K562 (cell line): ENCODE data around the gene RAVER2. TPM values are rescaled to one million over a fixed set of nuclear protein-coding genes. Genes with fewer than 3 reads are reported as not detected.

ENCODE experiments used
- ATAC-seq: fragments of 200-7000 bp; cut with Tn5 transposase; 3 replicates; pipeline ENCODE4 v1.9.1; 2020; ENCODE audit warnings: moderate library complexity
- BruUV-seq: library from RNA; stranded (reverse); fragments of 400-500 nt; replicated peaks from 2 replicates; lab custom pipeline; 2021; lab: Mats Ljungman, UMichigan
- CTCF ChIA-PET: fragments of 300-600 bp; formaldehyde crosslinking; extraction: SDS; loops from one replicate; lab custom pipeline; 2021; ENCODE audit warnings: low intra/inter-chr PET ratio; lab: Yijun Ruan, JAX
- POLR2A ChIA-PET: fragments of 300-600, 350-650 bp; sonication (Branson Sonifier 250); formaldehyde crosslinking; extraction: SDS; loops from one replicate; lab custom pipeline; 2021; ENCODE audit warnings: antibody characterized with exemption, inconsistent platforms; lab: Yijun Ruan, JAX
- DNase-seq, 4 experiments: peaks; one replicate each; pipeline versions ENCODE4 v3.0.0 to v3.0.0-alpha.2; 2011 to 2018; ENCODE audit warnings: low spot score in 3 of 4, mixed read lengths in 3 of 4; ENCODE audit errors: extremely low read depth in 1 of 4
- FAIRE-seq: peaks from 2 replicates; lab custom pipeline; 2011; peaks lifted over from hg19 to GRCh38; lab: Jason Lieb, UNC
- H2AFZ ChIP-seq: 2 replicates; pipeline ENCODE4 v1.6.0; 2011; ENCODE audit warnings: low read depth, low read length, control low read depth, inconsistent platforms
- H3K27ac ChIP-seq: fragments of 200-600 bp; 3 replicates; pipeline ENCODE4 v1.8.0; 2011; ENCODE audit warnings: low read depth, mild to moderate bottlenecking, control low read depth, inconsistent platforms, low read length, moderate library complexity, mixed read lengths; ENCODE audit errors: extremely low read depth
- H3K27me3 ChIP-seq, 2 experiments: fragments of 300-600 bp in 1 of 2; 2 replicates in 1 of 2; 3 replicates in 1 of 2; pipeline versions ENCODE4 v1.6.0 to v1.8.0; 2011; ENCODE audit warnings: inconsistent platforms in 2 of 2, low read length in 2 of 2, mild to moderate bottlenecking in 1 of 2, mixed read lengths in 1 of 2, moderate library complexity in 1 of 2; ENCODE audit not compliant: control insufficient read depth in 2 of 2, insufficient read depth in 2 of 2
- H3K36me3 ChIP-seq: fragments of 300-600 bp; 3 replicates; pipeline ENCODE4 v1.8.0; 2011; ENCODE audit warnings: mild to moderate bottlenecking, low read length, inconsistent platforms; ENCODE audit not compliant: control insufficient read depth, insufficient read depth
- H3K4me1 ChIP-seq, 2 experiments: fragments of 200-600 bp in 1 of 2; replicated peaks in 1 of 2; 2 replicates in 1 of 2; 3 replicates in 1 of 2; pipeline versions ENCODE4 v1.5.1 to v1.8.0; 2011; ENCODE audit warnings: inconsistent platforms in 2 of 2, low read length in 2 of 2, mild to moderate bottlenecking in 1 of 2, mixed read lengths in 1 of 2, moderate library complexity in 1 of 2; ENCODE audit not compliant: control insufficient read depth in 2 of 2, insufficient read depth in 2 of 2
- H3K4me2 ChIP-seq: 2 replicates; pipeline ENCODE4 v1.6.1; 2011; ENCODE audit warnings: low read length, control low read depth, inconsistent platforms, mixed read lengths; ENCODE audit not compliant: insufficient read depth
- H3K4me3 ChIP-seq: fragments of 200-600 bp; sonication (generic), shearing (Covaris generic); 2 replicates; pipeline ENCODE4 v1.5.1; 2016; ENCODE audit warnings: control low read depth, inconsistent platforms
- H3K79me2 ChIP-seq: fragments of 200-600 bp; 3 replicates; pipeline ENCODE4 v1.8.0; 2011; ENCODE audit warnings: low read length, inconsistent platforms; ENCODE audit not compliant: control insufficient read depth, insufficient read depth
- H3K9ac ChIP-seq, 2 experiments: 2 replicates each; pipeline versions ENCODE4 v1.6.0 to v1.6.1; 2011; ENCODE audit warnings: low read depth in 2 of 2, low read length in 2 of 2, control low read depth in 1 of 2, inconsistent platforms in 1 of 2, mild to moderate bottlenecking in 1 of 2, mixed read lengths in 1 of 2; ENCODE audit not compliant: insufficient read depth in 1 of 2
- H3K9me1 ChIP-seq: one replicate; pipeline ENCODE4 v1.6.0; 2011; ENCODE audit warnings: inconsistent platforms, mild to moderate bottlenecking, low read length, moderate library complexity; ENCODE audit not compliant: control insufficient read depth, insufficient read depth
- H3K9me3 ChIP-seq: replicated peaks from 2 replicates; pipeline ENCODE4 v1.5.1; 2011; ENCODE audit warnings: low read depth, low read length, inconsistent platforms; ENCODE audit not compliant: control insufficient read depth, insufficient read depth
- H4K20me1 ChIP-seq: replicated peaks from 2 replicates; pipeline ENCODE4 v1.6.1; 2011; ENCODE audit warnings: low read length, inconsistent platforms, mixed read lengths; ENCODE audit not compliant: control insufficient read depth, insufficient read depth
- DMBX1 ChIP-seq: fragments of 250-450 bp; sonication (Bioruptor Pico); IDR thresholded peaks from 2 replicates; pipeline ENCODE4 v1.8.0; 2022; ENCODE audit warnings: inconsistent platforms, mild to moderate bottlenecking, moderate library complexity, borderline replicate concordance
- GABPB2 ChIP-seq: fragments of 250-450 bp; sonication (Bioruptor Pico); conservative IDR thresholded peaks from 2 replicates; pipeline ENCODE4 v1.5.1; 2021; ENCODE audit warnings: mild to moderate bottlenecking
- JUN ChIP-seq, 2 experiments: sonication (generic) in 1 of 2; formaldehyde crosslinking in 1 of 2; IDR thresholded peaks; 2 replicates each; pipeline versions ENCODE4 v1.6.1 to v1.8.0; 2012 to 2022; ENCODE audit warnings: borderline replicate concordance in 2 of 2, mild to moderate bottlenecking in 2 of 2, improper control_type of control experiment in 1 of 2, low read depth in 1 of 2, low read length in 1 of 2, missing genetic modification reagents in 1 of 2
- NELFE ChIP-seq: IDR thresholded peaks from 2 replicates; pipeline ENCODE4 v1.6.1; 2011; ENCODE audit warnings: mild to moderate bottlenecking; ENCODE audit not compliant: insufficient read depth, insufficient read length
- NR3C1 ChIP-seq: sonication (generic); formaldehyde crosslinking; IDR thresholded peaks from 2 replicates; pipeline ENCODE4 v1.8.1; 2022; ENCODE audit warnings: missing genetic modification reagents
- POLR2G ChIP-seq: fragments of 200-400 bp; formaldehyde crosslinking; IDR thresholded peaks from 2 replicates; pipeline ENCODE4 v1.6.1; 2017; ENCODE audit warnings: low read depth, mild to moderate bottlenecking, antibody characterized with exemption, low read length, moderate library complexity
- SAFB ChIP-seq: fragments of 200-400 bp; formaldehyde crosslinking; IDR thresholded peaks from 2 replicates; pipeline ENCODE4 v1.6.1; 2017; ENCODE audit warnings: low read depth, low read length, borderline replicate concordance
- TEAD1 ChIP-seq, 2 experiments: fragments of 450-650 bp in 1 of 2; sonication (generic) in 1 of 2; formaldehyde crosslinking; IDR thresholded peaks; 2 replicates each; pipeline versions ENCODE4 v1.4.0 to v1.8.0; 2020 to 2022; ENCODE audit warnings: mild to moderate bottlenecking in 2 of 2, missing genetic modification reagents in 1 of 2
- ZNF143 ChIP-seq: sonication (generic); formaldehyde crosslinking; IDR thresholded peaks from 2 replicates; pipeline ENCODE4 v1.9.0; 2022; ENCODE audit warnings: mild to moderate bottlenecking, missing genetic modification reagents
- ZNF184 ChIP-seq: sonication (generic); formaldehyde crosslinking; IDR thresholded peaks from 2 replicates; pipeline ENCODE4 v1.5.0; 2020; ENCODE audit warnings: missing genetic modification reagents
- ZSCAN32 ChIP-seq: fragments of 450-650 bp; formaldehyde crosslinking; IDR thresholded peaks from 2 replicates; pipeline ENCODE4 v1.4.0; 2020; ENCODE audit warnings: mild to moderate bottlenecking, moderate library complexity
- WGBS: fragments of 100-300 bp; shearing (Covaris generic); methylation state at CpG from one replicate; pipeline ENCODE4 v1.1.6; 2016; ENCODE audit warnings: low coverage, mixed read lengths; ENCODE audit not compliant: insufficient coverage; ENCODE audit errors: missing lambda C conversion rate; 5-methylcytosine and 5-hydroxymethylcytosine counted together
- in situ Hi-C: fragments of 300-500 bp; cut with MboI; formaldehyde crosslinking; loops from 4 replicates; pipeline ENCODE4 v1.15.0; 2018; ENCODE audit warnings: inconsistent platforms, mixed read lengths
- intact Hi-C: fragments of 100-400 bp; cut with micrococcal nuclease; formaldehyde crosslinking; loops from 2 replicates; pipeline ENCODE4 v1.14.2; 2022
- polyA plus RNA-seq, 8 experiments: library from polyadenylated mRNA; depleted of rRNA in 4 of 8; stranded (reverse) in 5 of 8; unstranded in 3 of 8; fragments of >200 nt; fragmentation: Nextera tagmentation in 2 of 8; fragmentation: Illumina TruSeq in 1 of 8; extraction: Ambion mirVana in 2 of 8; extraction: Trizol in 1 of 8; gene quantifications; 2 replicates each; pipeline versions ENCODE4 v1.2.1 to v1.2.3, GENCODE V29; 2011 to 2014; ENCODE audit warnings: inconsistent platforms in 1 of 8, missing spikeins in 1 of 8
- total RNA-seq, 7 experiments: library from RNA; depleted of rRNA in 6 of 7; stranded (reverse); fragments of >200 nt in 6 of 7; fragmentation: Illumina TruSeq in 2 of 7; extraction: Trizol in 2 of 7; gene quantifications; 2 replicates each; pipeline versions ENCODE4 v1.2.1 to v1.2.3, GENCODE V29; 2011 to 2021; ENCODE audit warnings: low replicate concordance in 1 of 7
- TF ChIP-seq, protein P1 (sequence below): fragments of 450-650 bp; formaldehyde crosslinking; IDR thresholded peaks from 2 replicates; pipeline ENCODE4 v1.4.0; 2020; ENCODE audit warnings: mild to moderate bottlenecking, moderate library complexity

The RAVER2 gene
- total and polyA plus RNA-seq, 9 of the 15 experiments (the other 6 are each of a cell fraction or from before 2014, with no cell fraction given): 1.8 to 6.1 (median 4.4) TPM

- TF ChIP-seq ZNF143: no peak
- TF ChIP-seq, protein P1, sequence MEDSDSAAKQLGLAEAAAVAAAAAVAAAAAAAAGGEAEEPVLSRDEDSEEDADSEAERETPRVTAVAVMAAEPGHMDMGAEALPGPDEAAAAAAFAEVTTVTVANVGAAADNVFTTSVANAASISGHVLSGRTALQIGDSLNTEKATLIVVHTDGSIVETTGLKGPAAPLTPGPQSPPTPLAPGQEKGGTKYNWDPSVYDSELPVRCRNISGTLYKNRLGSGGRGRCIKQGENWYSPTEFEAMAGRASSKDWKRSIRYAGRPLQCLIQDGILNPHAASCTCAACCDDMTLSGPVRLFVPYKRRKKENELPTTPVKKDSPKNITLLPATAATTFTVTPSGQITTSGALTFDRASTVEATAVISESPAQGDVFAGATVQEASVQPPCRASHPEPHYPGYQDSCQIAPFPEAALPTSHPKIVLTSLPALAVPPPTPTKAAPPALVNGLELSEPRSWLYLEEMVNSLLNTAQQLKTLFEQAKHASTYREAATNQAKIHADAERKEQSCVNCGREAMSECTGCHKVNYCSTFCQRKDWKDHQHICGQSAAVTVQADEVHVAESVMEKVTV (CRISPR knock-in tag): no peak
These were observed 132.3 kb downstream of the RAVER2 start (continued) for GRCh38 chr1:64877151-64877550.

DNA sequence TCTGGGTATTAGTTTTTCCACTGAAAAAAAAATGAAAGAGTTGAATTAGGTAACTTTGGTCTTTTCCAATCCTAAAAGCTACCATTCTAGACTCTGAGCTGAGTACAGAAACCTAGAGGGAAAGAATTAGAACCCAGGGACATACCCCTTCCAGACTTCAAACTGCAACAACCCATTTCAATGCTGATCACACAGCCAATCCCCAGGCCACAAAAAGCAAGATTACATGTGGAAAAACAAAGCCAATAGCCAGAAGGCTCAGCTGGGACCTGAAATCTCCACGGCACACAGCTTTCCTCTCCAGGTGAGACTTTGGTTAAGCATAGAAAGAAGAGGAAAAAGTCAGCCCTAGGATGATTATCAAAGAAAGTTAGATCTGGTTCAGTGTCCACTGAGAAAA is 132.7 kb downstream of the RAVER2 start:
- TF ChIP-seq ZNF184 (CRISPR knock-in tag) (no peak), SAFB (no peak), JUN (IDR thresholded peaks at IDR 0.05; ENCODE audit: borderline replicate concordance, low read depth, low read length) (no peak), JUN (CRISPR knock-in tag; IDR thresholded peaks at IDR 0.05; ENCODE audit: borderline replicate concordance) (no peak), TEAD1 (CRISPR knock-in tag; IDR thresholded peaks at IDR 0.05) (no peak), NR3C1 (CRISPR knock-in tag) (no peak), POLR2G (no peak), ZSCAN32 (CRISPR knock-in tag) (no peak), GABPB2 (CRISPR knock-in tag) (no peak), DMBX1 (CRISPR knock-in tag) (no peak), NELFE (no peak)
- TF ChIP-seq, all 486 proteins: peak for 0
- H3K79me2 ChIP-seq: no peaks in the 10 kb centered on the region
- H2AFZ ChIP-seq: no peak overlapping the region
- ATAC-seq (no peak), DNase-seq (no peak), FAIRE-seq (no peak)
- WGBS: 100% methylated on average over 1 of the region's 1 CpG
- H4K20me1 ChIP-seq: no peaks in the 10 kb centered on the region
- no peaks in the 10 kb centered on the region for H3K4me1 ChIP-seq
- POLR2A ChIA-PET: interaction anchor here (0.6 to 1.5 kb wide), 5 partner anchors 9 to 232 kb away, joined by 3 to 4 read pairs (median 3); no protein-coding TSS in a partner anchor
- H3K9ac ChIP-seq: no peak overlapping the region
- no peak overlapping the region for H3K4me3 ChIP-seq
- intact Hi-C loops: no loop called here
- peaks cover 49% of the 10 kb centered on the region; the same call in 2 of the 3 replicates for H3K36me3 ChIP-seq
- H3K4me2 ChIP-seq: no peak overlapping the region
- CTCF ChIA-PET: no interaction called here
- no TSS peak for BruUV-seq
- H3K9me3 ChIP-seq: no peaks in the 10 kb centered on the region
- H3K27ac ChIP-seq: no peak overlapping the region
- H3K27me3 ChIP-seq: no peaks in the 10 kb centered on the region
- no peaks in the 10 kb centered on the region for H3K9me1 ChIP-seq
- in situ Hi-C loops: no loop called here
